IPS-11a (cell line): ENCODE results near the gene ANXA5.
"Not testable (repeated sequence)": the region's sequence is repeated elsewhere in the genome, so short reads cannot be mapped to it uniquely, and the experiment has no call there.

Experiments
- H3K4me3 ChIP-seq: one replicate; pipeline ENCODE4 v1.5.1; 2013; ENCODE audit warnings: low read depth, low read length, control low read depth

The ANXA5 gene

DNA sequence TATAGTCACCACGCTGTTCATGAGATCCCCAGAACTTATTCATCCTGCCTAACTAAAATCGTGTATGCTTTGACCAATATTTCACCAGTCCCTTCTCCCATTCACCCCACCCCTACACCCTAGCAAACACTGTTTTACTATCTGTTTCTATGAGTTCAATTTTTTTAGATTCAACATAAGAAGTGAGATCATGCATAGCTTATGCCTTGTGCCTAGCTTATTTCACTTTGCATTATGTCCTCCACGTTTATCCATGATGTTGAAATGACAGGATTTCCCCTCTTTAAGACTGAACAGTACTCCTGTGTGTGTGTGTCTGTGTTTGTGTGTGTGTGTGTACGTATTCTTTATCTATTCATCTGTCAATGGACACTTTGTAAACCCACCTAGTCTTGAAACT, 16.8 kb downstream of the ANXA5 start:
- H3K4me3 ChIP-seq: no peak overlapping the region

- no peak overlapping the region for H3K4me3 ChIP-seq
These were observed 17.5 kb downstream of the ANXA5 start for GRCh38 chr4:121679267-121679666.

DNA sequence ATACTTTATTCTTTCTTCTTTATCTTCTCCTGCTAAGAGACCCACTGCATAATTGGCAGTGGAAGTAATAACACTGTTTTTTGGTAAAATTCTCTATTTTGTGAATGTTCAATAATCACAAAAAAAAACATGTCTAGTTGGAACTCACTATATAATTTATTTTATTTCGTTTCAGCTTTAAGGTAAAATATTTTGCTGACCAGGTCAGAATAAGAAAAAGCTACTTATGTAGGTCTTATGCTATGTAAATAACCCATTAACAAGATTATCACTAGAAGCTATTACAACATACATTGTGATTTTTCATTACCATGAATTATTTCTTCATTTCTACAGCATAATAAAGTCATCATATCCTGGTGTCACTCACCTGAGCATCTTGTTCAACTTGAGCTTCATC, 19.3 kb downstream of the ANXA5 start:
- no peak overlapping the region for H3K4me3 ChIP-seq

DNA sequence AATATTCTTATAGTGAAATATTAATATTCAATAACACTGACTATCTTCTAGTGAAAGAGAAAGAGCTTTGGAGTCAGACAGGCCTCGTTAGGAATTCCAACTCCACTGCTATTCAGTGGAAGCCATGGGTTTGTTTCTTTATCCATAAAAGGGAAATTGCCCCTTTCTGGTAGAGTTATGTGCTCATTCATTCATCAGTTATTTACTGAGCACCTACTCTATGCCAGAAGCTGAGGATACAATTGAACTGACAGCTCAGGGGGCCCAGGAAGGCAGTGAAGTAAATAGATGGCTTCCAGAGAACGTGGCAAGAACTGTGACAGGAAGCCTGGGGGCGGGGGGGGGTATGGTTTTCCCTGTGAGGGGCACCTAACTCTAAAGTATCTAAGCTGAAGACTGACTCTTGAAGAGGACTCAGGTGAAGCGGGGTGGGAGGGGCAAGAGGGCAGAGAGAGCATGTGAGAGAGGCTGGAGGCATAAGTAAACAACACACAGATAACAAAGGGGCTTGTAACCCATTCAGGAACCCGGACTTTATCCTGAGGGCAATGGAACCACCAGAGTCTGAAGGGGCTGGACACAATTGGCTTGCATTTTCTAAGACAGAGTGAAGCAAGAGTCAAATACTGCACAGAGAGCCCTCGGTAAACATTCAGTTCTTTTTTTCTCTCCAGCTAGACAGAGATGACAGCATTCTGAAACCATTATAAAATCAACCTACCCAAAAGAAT, 20.3 kb downstream of the ANXA5 start:
- H3K4me3 ChIP-seq: no peak overlapping the region

GRCh38 chr4:121675715-121676114, 21.1 kb downstream of the ANXA5 start:
- no peak overlapping the region for H3K4me3 ChIP-seq

DNA sequence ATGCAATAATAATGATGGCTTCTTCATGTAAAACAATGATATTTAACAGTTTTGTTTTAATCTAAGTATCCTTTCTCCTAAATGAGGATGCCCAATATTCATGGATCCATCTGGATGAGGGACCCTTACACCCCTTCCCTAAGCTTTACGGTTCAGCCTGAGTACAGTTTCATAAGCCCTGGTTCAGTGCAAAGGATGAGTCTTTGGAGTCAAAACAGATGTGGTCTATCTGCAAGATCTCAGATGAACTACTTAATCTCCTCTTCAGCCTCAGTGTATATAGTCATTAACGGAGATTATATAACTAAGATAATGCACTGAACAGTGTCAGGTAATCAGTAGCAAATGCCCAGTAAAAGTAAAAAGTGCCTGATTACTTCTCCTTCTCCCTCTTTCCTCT, 22.1 kb downstream of the ANXA5 start:
- H3K4me3 ChIP-seq: no peak overlapping the region

DNA sequence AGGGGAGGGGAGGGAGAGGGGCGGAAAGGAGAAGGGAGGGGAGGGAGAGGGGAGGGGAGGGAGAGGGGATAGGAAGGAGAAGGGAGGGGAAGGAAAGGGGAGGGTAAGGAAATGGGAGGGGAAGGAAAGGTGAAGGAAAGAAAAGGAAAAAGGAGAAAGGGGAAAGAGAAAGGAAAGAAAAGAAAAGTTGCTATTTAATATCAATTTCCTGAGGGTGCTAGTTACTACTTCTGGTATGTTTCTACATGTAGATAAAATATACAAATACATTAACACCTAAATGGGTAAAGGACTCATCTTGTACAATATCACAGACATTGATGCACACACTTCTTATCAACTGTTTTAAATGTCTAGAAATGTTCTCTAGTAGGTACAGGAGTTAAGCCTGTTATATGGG, 22.6 kb downstream of the ANXA5 start:
- H3K4me3 ChIP-seq: no peak overlapping the region

DNA sequence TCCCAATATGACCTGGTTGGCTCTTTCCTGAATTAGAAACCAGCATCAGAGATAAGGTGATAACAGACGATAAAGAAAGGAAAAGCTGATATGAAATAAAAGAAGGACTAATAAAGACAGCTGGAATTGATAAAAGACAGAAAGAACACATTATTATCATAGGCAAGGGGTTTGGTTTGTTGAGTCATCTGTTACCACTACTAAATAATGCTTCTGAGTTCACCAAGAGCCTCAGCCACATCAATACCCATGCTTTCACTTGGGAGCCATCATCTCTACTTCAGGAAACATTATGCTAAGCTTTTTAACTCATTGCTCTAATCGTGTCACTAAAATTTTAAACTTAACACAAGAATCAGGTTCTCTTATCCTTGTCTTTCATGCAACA, 27.6 kb downstream of the ANXA5 start:
- H3K4me3 ChIP-seq: no peak overlapping the region

DNA sequence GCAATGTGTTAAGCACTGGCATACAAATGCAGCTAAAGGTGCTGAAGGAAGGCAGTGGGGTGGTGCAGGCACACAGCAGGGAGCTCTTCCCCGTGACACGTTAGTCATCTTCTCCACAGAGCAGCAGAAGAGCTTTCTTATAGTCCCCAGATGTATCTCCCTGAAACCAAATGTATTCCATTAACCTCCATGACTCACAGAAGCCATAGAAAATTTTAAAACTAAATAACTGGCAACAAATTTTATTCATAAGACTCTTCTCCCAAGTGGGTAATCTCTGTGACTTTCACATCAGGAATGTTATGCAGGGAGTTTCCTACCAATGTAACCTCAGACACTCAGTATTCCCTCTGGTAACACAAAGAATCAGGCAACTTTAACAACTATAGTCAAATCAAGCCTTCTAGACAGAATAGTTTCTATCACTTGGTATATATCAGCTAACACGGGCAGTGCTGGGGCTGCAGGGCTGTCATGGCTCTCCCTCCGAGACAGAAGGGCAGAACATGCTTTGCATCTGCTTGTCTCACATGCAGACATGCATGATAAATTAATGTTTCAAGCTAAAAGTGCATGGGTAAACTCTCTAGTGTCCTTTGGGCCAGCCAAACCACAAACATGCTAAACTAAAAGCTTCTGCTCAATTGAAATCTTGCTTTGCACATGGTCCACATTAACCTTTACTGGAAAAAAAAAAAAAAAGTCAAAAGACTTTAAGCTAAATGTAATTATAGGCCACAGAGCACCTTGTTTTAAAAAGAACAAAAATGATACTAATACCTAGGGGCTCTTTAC, 28.2 kb downstream of the ANXA5 start:
- no peak overlapping the region for H3K4me3 ChIP-seq

- no peak overlapping the region for H3K4me3 ChIP-seq
These were observed 30.6 kb downstream of the ANXA5 start for GRCh38 chr4:121666091-121666679.

DNA sequence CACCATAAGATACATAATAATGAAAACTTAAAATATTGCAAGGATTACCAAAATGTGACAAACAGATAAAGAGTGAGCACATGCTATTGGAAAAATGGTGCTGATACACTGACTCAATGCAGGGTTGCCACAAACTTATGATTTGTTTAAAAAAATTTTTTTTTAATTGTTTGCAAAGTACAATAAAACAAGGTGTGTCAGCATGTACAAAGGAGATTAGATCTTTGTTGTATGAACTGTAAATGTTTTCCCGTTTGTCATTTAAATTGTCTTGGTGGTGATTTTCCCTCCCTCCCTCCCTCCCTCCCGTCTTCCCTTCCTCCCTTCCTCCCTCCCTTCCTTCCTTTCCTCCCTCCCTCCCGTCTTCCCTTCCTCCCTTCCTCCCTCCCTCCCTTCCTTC, 31.4 kb downstream of the ANXA5 start:
- no peak overlapping the region for H3K4me3 ChIP-seq

DNA sequence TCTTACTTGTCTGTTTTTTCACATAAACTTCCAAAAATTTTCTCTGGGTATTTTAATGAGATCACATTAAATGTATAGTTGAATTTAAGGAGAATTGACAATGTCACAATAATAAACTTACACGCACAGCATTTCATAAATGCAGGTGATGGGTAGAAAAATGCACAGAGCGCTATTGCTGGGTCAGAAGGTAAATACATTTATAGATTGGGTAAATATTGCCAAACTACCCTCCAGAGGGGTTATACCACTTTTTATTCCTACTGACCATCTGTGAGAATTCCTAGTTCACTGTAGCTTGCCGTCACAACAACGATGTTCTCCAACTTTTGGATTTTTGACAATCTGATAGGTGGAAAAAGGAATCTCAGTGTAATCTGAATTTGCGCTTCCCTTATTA, 34.6 kb downstream of the ANXA5 start:
- H3K4me3 ChIP-seq: no peak overlapping the region

- not testable (repeated sequence) for H3K4me3 ChIP-seq
These were observed 36.4 kb downstream of the ANXA5 start for GRCh38 chr4:121660175-121660933.

DNA sequence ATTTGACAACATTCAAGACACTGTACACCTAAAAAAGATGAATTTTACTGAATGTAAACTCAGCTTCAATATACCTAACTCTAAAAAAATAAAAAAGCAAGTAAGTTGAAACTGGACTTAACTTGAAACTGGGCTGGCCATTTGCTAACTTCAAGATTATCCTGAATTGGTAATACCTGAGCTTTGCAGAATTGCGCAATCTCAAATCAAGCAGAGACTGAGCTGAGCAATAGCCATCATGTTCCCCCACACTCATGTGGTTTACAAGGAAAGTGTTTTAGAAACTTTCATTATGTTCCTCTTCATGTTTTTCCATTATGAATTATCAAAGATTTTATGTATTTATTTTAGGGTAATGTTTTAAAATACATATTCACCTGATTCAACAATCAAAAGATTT, 38.7 kb downstream of the ANXA5 start:
- no peak overlapping the region for H3K4me3 ChIP-seq

DNA sequence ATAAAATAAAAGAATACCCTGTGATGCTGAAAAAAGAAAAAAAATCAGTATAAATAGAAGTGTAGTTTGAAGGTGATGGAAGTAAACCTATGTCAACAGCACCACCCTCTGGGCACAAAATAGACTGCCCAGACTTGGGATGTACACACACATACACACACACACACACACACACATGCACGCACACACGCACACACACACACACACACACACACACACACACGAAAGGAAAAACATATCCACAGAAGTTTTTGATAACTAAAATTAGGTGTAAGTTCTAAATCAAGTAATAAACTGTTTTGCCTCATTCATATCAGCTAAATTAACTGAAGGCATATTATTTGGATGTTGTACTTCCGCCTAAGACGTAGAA, 40.5 kb downstream of the ANXA5 start:
- H3K4me3 ChIP-seq: no peak overlapping the region

DNA sequence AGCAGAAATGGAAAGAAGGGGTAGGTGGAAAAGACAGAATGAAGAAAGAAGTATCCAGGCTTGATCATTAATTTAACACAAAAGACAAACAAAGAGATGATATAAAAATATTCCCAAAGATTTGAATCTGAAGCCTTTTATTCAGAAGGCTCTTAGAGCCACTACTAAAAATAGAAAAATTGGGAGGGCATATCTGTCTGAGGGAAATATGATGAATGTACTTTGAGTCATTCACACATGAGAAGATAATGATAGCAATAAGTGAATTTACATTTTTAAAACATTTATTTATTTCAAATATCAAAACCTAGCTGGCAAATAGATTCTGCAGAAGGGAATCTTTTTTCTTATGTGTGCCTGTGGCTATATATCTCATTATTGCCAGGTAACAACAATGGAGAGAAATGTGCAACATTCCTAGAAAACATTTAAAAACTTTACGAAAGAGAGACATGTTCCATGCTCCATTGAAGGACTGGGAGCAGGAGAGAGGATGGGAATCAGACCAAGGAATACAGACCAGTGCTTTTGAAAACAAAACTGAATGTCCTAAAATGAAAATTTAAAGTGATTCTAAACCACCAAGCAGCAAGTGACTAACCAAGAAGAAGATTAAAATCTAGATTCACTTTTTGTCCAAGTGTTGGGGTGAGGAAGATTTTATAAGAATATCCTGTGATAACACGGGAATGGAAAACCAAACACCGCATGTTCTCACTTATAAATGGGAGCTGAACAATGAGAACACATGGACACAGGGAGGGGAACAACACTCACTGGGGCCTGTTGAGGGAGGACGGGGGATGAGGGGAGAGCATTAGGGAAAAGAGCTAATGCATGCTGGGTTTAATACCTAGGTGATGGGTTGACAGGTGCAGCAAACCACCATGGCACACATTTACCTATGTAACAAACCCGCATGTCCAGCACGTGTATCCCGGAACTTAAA, 41.2 kb downstream of the ANXA5 start:
- no peak overlapping the region for H3K4me3 ChIP-seq

DNA sequence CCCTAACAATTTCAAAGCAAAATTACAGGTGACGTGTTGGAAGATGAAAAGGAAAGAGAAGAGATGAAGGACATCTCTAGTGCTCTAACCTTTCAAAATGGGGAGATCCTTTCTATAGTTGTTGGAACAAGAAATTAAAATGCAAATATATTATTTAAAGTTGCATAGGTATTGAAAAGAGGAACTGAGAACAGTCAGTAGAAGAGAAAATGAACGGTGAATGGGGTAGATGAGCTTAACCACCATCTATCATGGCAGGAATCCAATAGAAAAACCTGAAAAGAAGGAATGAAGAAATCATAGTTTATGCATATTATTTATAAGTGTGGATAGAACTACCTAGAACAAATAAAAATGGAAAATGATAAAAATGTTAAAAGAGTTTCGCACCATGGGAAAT, 42.0 kb downstream of the ANXA5 start:
- no peak overlapping the region for H3K4me3 ChIP-seq

- no peak overlapping the region for H3K4me3 ChIP-seq
These were observed 42.8 kb downstream of the ANXA5 start for GRCh38 chr4:121653986-121654385.

- no peak overlapping the region for H3K4me3 ChIP-seq
These were observed 43.6 kb downstream of the ANXA5 start for GRCh38 chr4:121653214-121653613.

GRCh38 chr4:121651597-121651996, 45.2 kb downstream of the ANXA5 start:
- H3K4me3 ChIP-seq: no peak overlapping the region
